Measurements from ENCODE around the gene PRSS53.
A peak's percentile ranks its signal among the peaks of the same experiment; 100 is the strongest.
"Not testable (repeated sequence)": the region's sequence is repeated elsewhere in the genome, so short reads cannot be mapped to it uniquely, and the experiment has no call there.

The PRSS53 gene

GRCh38 chr16:31088459-31089183, at the start of gene PRSS53:
PRSS53 (minus strand) TSS chr16:31088943; CDS start chr16:31088809, 134 bp downstream.
- no peak for DNase-seq (ENCODE audit: low spot score)

DNA sequence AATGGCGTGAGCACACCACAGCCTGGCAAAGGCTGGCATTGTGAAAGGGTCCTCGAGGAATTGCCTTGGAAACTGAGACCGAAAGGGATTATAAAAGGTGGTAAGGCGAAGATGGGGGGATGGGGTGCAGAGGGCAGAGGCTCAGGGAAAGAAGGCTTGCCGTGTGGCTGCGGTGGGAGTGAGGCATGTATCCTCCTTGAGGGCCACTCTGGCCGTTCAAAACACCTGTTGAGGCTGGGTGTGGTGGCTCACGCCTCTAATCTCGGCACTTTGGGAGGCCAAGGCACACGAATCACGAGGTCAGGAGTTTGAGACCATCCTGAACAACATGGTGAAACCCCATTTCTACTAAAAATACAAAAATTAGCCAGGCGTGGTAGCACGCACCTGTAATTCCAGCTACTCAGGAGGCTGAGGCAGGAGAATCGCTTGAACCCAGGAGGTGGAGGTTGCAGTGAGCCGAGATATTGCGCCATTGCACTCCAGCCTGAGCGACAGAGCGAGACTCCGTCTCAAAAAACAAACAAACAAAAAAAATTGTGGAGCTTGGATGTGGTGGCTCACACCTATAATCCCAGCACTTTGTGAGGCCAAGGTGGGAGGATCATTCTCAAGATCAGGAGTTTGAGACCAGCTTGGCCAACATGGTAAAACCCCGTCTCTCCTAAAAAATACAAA, 48.2 kb upstream of the PRSS53 start:
- DNase-seq (ENCODE audit: low spot score) = not testable (repeated sequence)

DNA sequence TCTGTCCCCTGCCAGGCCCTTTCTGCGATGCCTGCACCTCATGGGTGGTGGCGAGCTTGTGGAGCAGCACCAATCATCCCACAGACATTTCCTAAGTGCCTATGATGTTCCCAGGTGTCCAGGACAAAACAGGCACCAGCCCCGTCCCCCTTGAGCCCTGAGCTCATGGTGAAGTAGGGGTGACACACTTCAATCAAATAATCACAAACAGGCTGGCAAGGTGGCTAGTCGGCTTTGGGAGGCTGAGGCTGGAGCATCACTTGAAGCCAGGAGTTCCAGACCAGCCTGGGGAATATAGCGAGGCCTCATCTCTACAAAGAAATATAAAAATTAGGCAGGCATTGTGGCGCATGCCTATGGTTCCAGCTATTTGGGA, 47.5 kb upstream of the PRSS53 start:
- no peak for DNase-seq (ENCODE audit: low spot score)

- no peak for DNase-seq (ENCODE audit: low spot score)
Measured at GRCh38 chr16:31135535-31136286, 47.0 kb upstream of the PRSS53 start, which contains the start of gene PRSS8. PRSS8 (minus strand) TSS chr16:31135727; CDS start chr16:31135498, 229 bp downstream.

- DNase-seq (ENCODE audit: low spot score) = no peak
Measured at GRCh38 chr16:31134625-31135534, 46.1 kb upstream of the PRSS53 start.

DNA sequence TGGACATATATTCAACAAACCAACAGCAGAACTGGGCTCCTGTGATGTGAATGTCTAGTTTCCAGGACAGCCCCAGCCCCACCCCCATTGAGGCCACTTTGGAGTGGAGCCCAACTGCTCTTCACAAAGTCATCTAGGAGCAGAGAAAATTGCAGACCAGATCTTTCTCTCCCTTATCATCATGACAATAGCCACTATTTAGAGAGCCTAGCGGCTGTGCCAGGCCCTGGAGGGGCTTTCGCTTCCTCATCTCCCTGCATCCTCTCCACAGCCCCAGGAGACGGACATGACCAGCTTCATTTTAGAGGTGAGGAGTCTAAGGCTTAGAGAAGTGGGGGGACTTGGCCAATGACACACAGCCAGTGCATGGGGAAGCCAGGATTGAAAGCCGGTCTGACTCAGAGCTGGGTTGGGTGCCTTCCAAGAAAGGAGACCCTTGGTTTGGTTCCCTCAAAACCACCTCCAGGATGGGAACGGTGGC, 45.4 kb upstream of the PRSS53 start:
- DNase-seq (ENCODE audit: low spot score) = peak; percentile 35

DNA sequence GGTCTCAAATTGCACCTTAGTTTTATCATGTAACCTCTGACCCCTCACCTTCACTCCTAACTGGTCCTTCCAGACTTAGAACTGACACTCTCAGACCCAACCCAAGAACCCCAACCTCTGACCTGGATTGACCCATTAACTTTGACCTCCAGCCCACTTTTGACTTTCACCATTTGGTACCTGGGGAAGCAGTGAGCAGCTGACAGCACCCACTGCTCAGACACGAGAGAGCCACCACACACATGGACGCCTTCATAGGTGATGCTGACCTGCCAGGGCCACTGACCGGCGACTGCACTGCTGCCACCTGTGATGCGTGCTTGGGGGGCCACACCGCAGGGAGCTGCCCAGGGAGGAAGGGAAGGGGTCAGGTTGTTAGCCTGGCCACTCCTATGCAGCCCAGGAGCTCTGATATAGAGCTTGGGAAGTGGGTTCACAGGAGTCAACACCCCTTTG, 44.3 kb upstream of the PRSS53 start:
- DNase-seq (ENCODE audit: low spot score) = no peak

DNA sequence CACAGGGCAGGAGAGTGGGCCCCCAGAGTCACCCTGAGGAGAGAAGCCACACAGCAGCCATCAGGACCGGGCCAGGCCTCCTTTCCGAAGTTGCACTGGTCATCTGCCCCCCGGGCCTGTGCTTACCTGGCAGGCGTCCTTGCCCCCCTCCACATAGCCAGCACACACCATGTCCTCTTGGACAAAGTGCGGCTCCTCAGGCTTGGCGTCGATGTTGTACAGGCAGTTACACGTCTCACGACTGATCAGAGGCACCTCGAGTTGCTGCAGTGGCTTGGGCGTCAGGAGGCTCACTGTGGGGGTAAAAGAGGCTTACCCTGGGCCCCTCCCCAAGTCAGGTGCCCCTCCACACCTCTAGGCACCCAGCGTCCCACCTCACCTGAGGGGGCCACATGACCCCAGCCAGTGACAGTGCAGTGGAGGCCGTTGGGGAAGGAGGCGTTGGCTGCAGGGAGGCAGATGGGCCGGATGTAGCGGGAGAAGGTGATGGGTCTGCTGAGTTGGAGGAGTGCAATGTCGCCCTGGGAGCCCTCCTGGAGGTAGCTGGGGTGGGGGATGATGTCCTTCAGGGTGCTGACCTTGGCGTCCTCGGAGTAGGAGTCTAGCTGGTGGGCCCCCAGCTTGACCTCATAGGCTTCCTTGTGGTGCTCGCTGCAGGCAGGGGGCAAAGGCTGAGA, 43.7 kb upstream of the PRSS53 start:
- DNase-seq (ENCODE audit: low spot score) = no peak

- no peak for DNase-seq (ENCODE audit: low spot score)
Measured at GRCh38 chr16:31131841-31132271, 43.1 kb upstream of the PRSS53 start.

GRCh38 chr16:31131416-31131815, 42.7 kb upstream of the PRSS53 start:
- DNase-seq (ENCODE audit: low spot score) = no peak

GRCh38 chr16:31130899-31131298, 42.2 kb upstream of the PRSS53 start:
- DNase-seq (ENCODE audit: low spot score) = no peak

DNA sequence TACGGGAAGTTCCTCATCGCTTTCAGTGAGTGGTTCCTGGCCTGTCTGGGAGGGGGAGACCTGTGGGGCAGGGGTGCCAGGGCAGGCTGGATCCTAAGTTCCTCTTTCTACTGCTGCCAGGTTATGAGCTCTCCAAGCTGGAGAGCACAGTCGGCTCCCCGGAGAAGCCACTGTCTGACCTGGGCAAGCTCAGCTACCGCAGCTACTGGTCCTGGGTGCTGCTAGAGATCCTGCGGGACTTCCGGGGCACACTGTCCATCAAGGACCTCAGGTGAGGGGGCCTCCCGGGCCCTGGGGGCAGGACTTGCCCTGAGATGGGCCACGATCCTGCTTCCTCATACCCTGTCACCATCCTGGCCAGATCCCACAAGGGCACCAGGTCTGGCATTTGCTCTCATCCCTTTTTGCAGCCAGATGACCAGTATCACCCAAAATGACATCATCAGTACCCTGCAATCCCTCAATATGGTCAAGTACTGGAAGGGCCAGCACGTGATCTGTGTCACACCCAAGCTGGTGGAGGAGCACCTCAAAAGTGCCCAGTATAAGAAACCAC, 41.7 kb upstream of the PRSS53 start:
- DNase-seq (ENCODE audit: low spot score) = no peak

- DNase-seq (ENCODE audit: low spot score) = no peak
Measured at GRCh38 chr16:31129568-31130335, 41.0 kb upstream of the PRSS53 start.

DNA sequence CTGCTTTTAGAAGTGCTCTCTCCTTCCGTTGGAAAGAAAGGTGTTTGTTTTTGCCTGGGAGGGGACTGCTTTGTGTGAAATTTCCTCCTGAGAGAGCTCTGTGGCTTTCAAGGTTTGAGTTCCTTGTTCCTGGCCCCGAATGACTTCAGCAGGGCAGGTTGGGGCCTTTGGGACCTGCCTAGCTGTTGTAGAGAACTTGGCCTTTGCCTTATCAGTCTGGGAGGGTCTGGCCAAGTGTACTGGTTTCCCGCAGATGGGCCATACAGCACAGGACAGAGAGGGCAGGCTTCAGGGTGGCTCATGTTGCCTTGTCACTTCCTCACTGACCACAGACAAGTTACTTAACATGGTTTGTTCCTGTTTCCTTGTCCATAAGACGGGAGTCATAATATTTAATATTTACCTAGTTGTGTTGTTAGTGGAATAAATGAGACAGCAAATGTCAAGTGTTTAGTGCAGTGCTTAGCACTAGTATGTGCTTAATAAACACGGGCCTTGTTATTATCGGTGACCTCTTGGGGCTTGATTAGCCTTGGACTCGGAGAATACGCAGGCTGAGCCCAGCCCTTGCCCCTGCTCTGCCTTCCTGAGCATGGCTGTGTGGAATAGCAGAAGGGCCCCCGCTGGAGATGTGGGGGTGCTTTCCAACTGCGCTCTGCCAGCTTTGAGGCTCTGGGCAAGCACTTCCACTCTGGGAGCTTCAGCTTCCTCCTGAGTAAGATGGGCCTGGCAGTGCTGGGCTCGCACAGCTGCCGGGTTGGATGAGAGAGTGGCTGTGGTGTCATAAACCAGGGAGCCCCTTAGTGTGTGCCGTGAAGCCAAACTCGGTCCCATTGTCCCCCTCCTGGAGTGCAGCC, 40.2 kb upstream of the PRSS53 start:
- no peak for DNase-seq (ENCODE audit: low spot score)

GRCh38 chr16:31127182-31127581, 38.4 kb upstream of the PRSS53 start:
- no peak for DNase-seq (ENCODE audit: low spot score)

GRCh38 chr16:31125844-31126243, 37.1 kb upstream of the PRSS53 start:
- no peak for DNase-seq (ENCODE audit: low spot score)

DNA sequence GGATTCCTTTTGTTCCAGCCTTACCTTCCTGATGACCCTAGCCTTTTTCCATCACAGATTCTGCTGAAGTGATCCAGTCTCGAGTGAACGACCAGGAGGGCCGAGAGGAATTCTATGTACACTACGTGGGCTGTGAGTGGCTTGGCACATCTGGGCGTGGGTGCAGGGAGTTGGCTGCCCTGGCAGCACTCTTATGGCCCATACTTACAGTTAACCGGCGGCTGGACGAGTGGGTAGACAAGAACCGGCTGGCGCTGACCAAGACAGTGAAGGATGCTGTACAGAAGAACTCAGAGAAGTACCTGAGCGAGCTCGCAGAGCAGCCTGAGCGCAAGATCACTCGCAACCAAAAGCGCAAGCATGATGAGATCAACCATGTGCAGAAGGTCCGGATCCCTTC, 31.4 kb upstream of the PRSS53 start:
- no peak for DNase-seq (ENCODE audit: low spot score)

- no peak for DNase-seq (ENCODE audit: low spot score)
Measured at GRCh38 chr16:31118223-31119155, 29.7 kb upstream of the PRSS53 start.
